Caco-2 (cell line): Measurements from ENCODE around the gene CLEC16A. TPM values are rescaled to one million over a fixed set of nuclear protein-coding genes. Genes with fewer than 3 reads are reported as not detected.
A peak's percentile ranks its signal among the peaks of the same experiment; 100 is the strongest.

Experiments used
- BruUV-seq: library from RNA; stranded (reverse); fragments of 400-500 nt; replicated peaks from 2 replicates; lab custom pipeline; 2021; lab: Mats Ljungman, UMichigan
- CTCF ChIA-PET: fragments of 300-600 bp; sonication (Branson Sonifier 250); formaldehyde crosslinking; loops from one replicate; lab custom pipeline; 2022; ENCODE audit warnings: antibody characterized with exemption; lab: Charles Lee
- POLR2A ChIA-PET: fragments of 300-600 bp; sonication (Branson Sonifier 250); formaldehyde crosslinking; loops from one replicate; lab custom pipeline; 2022; ENCODE audit warnings: antibody characterized with exemption; lab: Charles Lee
- DNase-seq, 2 experiments: peaks; one replicate each; pipeline versions ENCODE4 v3.0.0 to v3.0.0-alpha.2; 2020 to 2022
- H3K27me3 ChIP-seq: replicated peaks from 2 replicates; pipeline ENCODE4 v1.6.0; 2011; ENCODE audit warnings: low read length; ENCODE audit not compliant: control insufficient read depth, insufficient read depth
- H3K36me3 ChIP-seq: 2 replicates; pipeline ENCODE4 v1.5.1; 2011; ENCODE audit warnings: low read length; ENCODE audit not compliant: control insufficient read depth, insufficient read depth
- H3K4me1 ChIP-seq: fragments of 250-450 bp; sonication (Bioruptor Pico); 2 replicates; pipeline ENCODE4 v1.5.1; 2020; ENCODE audit warnings: mild to moderate bottlenecking
- H3K4me3 ChIP-seq: 2 replicates; pipeline ENCODE4 v1.5.1; 2011; ENCODE audit warnings: low read depth, mild to moderate bottlenecking, control low read depth, low read length
- H3K9me3 ChIP-seq: fragments of 250-450 bp; sonication (Bioruptor Pico); 2 replicates; pipeline ENCODE4 v1.5.1; 2020; ENCODE audit warnings: mild to moderate bottlenecking, moderate library complexity
- H3K27ac Mint-ChIP-seq: one replicate; pipeline ENCODE4 v1.8.0; 2022; ENCODE audit warnings: mixed read lengths; ENCODE audit not compliant: unreplicated experiment
- H3K27me3 Mint-ChIP-seq: one replicate; pipeline ENCODE4 v1.8.0; 2022; ENCODE audit warnings: mixed read lengths; ENCODE audit not compliant: insufficient read depth, unreplicated experiment
- H3K36me3 Mint-ChIP-seq: one replicate; pipeline ENCODE4 v1.8.0; 2022; ENCODE audit warnings: mild to moderate bottlenecking, mixed read lengths; ENCODE audit not compliant: insufficient read depth, unreplicated experiment
- H3K4me1 Mint-ChIP-seq: one replicate; pipeline ENCODE4 v1.8.0; 2022; ENCODE audit warnings: low read depth, mixed read lengths; ENCODE audit not compliant: unreplicated experiment
- H3K4me3 Mint-ChIP-seq: one replicate; pipeline ENCODE4 v1.8.0; 2022; ENCODE audit warnings: mild to moderate bottlenecking, moderate library complexity, mixed read lengths; ENCODE audit not compliant: unreplicated experiment
- H3K9me3 Mint-ChIP-seq: one replicate; pipeline ENCODE4 v1.8.0; 2022; ENCODE audit warnings: mixed read lengths; ENCODE audit not compliant: unreplicated experiment
- CTCF ChIP-seq, 2 experiments: fragments of 200-600 bp in 1 of 2; IDR thresholded peaks; 1 replicate in 1 of 2; 2 replicates in 1 of 2; pipeline versions ENCODE4 v1.5.1 to v1.8.0; 2011 to 2022; ENCODE audit warnings: antibody characterized with exemption in 1 of 2, control low read depth in 1 of 2, inconsistent platforms in 1 of 2, low read depth in 1 of 2, low read length in 1 of 2, mild to moderate bottlenecking in 1 of 2, moderate library complexity in 1 of 2; ENCODE audit not compliant: insufficient read depth in 1 of 2, severe bottlenecking in 1 of 2, unreplicated experiment in 1 of 2
- intact Hi-C: fragments of 100-400 bp; cut with micrococcal nuclease; formaldehyde crosslinking; loops from one replicate; pipeline ENCODE4 v1.10.0; 2022; ENCODE audit not compliant: unreplicated experiment
- total RNA-seq: library from RNA; stranded (reverse); gene quantifications from 2 replicates; pipeline ENCODE4 v1.2.3, GENCODE V29; 2022

Gene CLEC16A
- total RNA-seq, 1 experiment from 2014 or later = 27.0 TPM

- Histone ChIP-seq H3K4me1 (no peaks in the 10 kb centered on the region), H3K4me3 (no peak overlapping the region), H3K36me3 (no peaks in the 10 kb centered on the region), H3K27me3 (no peaks in the 10 kb centered on the region), H3K9me3 (no peaks in the 10 kb centered on the region)
- DNase-seq = no peak
- no TSS peak for BruUV-seq
- intact Hi-C loops = no loop called here
- Mint-ChIP-seq H3K27me3 (no peaks in the 10 kb centered on the region), H3K36me3 (peaks cover 14% of the 10 kb centered on the region), H3K4me3 (no peak overlapping the region), H3K9me3 (no peaks in the 10 kb centered on the region), H3K4me1 (no peaks in the 10 kb centered on the region), H3K27ac (peak overlapping the region; percentile 3)
- ChIA-PET POLR2A (no interaction called here), CTCF (no interaction called here)
- no peak for TF ChIP-seq CTCF (IDR thresholded peaks at IDR 0.05; ENCODE audit: insufficient read depth in 1 of 2, low read depth in 1 of 2, low read length in 1 of 2, severe bottlenecking in 1 of 2, unreplicated experiment in 1 of 2)
These were observed 88.5 kb downstream of the CLEC16A start for GRCh38 chr16:11032922-11033291.

GRCh38 chr16:11033629-11034420, 89.5 kb downstream of the CLEC16A start:
- Histone ChIP-seq H3K36me3 (no peaks in the 10 kb centered on the region), H3K4me3 (no peak overlapping the region), H3K27me3 (no peaks in the 10 kb centered on the region), H3K9me3 (no peaks in the 10 kb centered on the region), H3K4me1 (no peaks in the 10 kb centered on the region)
- H3K4me1 Mint-ChIP-seq = no peaks in the 10 kb centered on the region
- POLR2A ChIA-PET = no interaction called here
- no peak for TF ChIP-seq CTCF (IDR thresholded peaks at IDR 0.05; ENCODE audit: insufficient read depth in 1 of 2, low read depth in 1 of 2, low read length in 1 of 2, severe bottlenecking in 1 of 2, unreplicated experiment in 1 of 2)
- no peak overlapping the region for H3K27ac Mint-ChIP-seq
- CTCF ChIA-PET = interaction anchor here (0.7 kb wide), 1 partner anchor 934 kb away, joined by 3 read pairs; no protein-coding TSS in a partner anchor
- peaks cover 13% of the 10 kb centered on the region for H3K36me3 Mint-ChIP-seq
- intact Hi-C loops = no loop called here
- BruUV-seq = no TSS peak
- H3K9me3 Mint-ChIP-seq = no peaks in the 10 kb centered on the region
- no peaks in the 10 kb centered on the region for H3K27me3 Mint-ChIP-seq
- H3K4me3 Mint-ChIP-seq = no peak overlapping the region
- no peak for DNase-seq

- no peak overlapping the region for H3K27ac Mint-ChIP-seq
- H3K4me3 Mint-ChIP-seq = no peak overlapping the region
- Histone ChIP-seq H3K27me3 (no peaks in the 10 kb centered on the region), H3K4me1 (no peaks in the 10 kb centered on the region), H3K9me3 (no peaks in the 10 kb centered on the region), H3K36me3 (no peaks in the 10 kb centered on the region), H3K4me3 (no peak overlapping the region)
- peaks cover 9% of the 10 kb centered on the region for H3K36me3 Mint-ChIP-seq
- no peaks in the 10 kb centered on the region for H3K9me3 Mint-ChIP-seq
- intact Hi-C loops = no loop called here
- no peak for TF ChIP-seq CTCF (IDR thresholded peaks at IDR 0.05; ENCODE audit: insufficient read depth in 1 of 2, low read depth in 1 of 2, low read length in 1 of 2, severe bottlenecking in 1 of 2, unreplicated experiment in 1 of 2)
- BruUV-seq = no TSS peak
- H3K4me1 Mint-ChIP-seq = no peaks in the 10 kb centered on the region
- ChIA-PET POLR2A (no interaction called here), CTCF (no interaction called here)
- H3K27me3 Mint-ChIP-seq = no peaks in the 10 kb centered on the region
- DNase-seq = no peak
These were observed 90.1 kb downstream of the CLEC16A start for GRCh38 chr16:11034481-11034931.
